HG03060 (cell line): ENCODE results near the gene R3HDM2.

ENCODE experiments used
- ATAC-seq: cut with Tn5 transposase; IDR thresholded peaks from one replicate; pipeline ENCODE4 v1.9.1; 2021; ENCODE audit warnings: low read depth, moderate number of reproducible peaks; ENCODE audit not compliant: unreplicated experiment

R3HDM2 gene

DNA sequence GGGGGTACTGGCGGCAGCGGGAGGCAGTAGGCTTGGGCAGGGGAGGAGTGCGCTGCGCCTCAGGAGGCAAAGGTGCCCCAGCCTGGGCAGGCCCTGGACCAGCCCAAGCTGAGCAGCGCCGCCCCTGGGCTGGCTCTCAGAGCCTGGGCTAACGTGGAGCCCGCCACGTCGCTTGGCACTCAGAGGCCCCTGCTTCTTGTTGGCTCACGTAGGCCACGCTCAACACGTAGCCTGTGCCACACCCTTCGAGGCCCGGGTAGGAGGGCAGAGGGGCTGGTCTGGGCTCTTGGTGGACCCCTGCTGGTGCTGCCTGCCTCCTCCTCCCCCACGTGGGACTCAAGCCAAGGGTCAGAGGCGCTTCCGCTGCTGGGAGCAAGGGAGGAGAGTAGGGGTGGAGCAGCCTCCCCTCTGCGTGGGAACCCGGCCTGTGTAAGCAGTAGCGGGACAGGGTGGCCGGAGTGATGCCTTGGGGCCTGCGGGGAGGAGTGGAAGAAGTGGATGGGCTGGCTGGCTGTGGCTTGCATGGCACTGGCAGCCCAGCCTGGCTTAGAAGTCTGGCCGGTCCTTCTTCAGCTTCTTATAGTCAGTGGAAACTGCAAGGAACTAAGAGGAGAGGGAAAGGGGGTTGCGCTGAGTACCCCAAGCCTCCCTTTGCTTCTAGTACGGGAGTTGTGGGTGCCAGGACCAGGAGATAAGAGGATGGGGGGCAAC, 195.7 kb downstream of the R3HDM2 start:
- ATAC-seq, result no peak

DNA sequence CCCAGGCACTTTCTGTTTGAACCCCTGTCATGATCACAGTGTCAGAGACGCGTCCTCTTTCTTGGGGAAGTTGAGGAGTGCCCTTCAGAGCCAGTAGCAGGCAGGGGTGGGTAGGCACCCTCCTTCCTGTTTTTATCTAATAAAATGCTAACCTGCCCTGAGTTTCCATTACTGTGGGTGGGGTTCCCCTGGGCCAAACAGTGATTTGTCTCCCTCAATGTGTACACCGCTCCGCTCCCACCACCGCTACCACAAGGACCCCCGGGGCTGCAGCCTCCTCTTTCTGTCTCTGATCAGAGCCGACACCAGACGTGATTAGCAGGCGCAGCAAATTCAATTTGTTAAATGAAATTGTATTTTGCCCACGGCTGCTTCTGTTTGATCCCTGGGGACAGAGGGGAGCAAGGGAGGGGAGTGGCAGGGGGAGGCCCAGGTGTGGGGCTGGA, 196.2 kb downstream of the R3HDM2 start:
- ATAC-seq, result no peak

DNA sequence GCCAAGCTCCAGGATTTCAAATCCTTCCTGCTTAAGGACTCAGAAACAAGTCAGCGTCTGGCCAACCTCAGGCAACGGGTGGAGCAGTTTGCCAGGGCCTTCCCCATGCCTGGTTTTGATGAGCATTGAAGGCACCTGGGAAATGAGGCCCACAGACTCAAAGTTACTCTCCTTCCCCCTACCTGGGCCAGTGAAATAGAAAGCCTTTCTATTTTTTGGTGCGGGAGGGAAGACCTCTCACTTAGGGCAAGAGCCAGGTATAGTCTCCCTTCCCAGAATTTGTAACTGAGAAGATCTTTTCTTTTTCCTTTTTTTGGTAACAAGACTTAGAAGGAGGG, 196.6 kb downstream of the R3HDM2 start:
- no peak for ATAC-seq

- no peak for ATAC-seq
Observed at GRCh38 chr12:57233357-57234232, 197.2 kb downstream of the R3HDM2 start.

DNA sequence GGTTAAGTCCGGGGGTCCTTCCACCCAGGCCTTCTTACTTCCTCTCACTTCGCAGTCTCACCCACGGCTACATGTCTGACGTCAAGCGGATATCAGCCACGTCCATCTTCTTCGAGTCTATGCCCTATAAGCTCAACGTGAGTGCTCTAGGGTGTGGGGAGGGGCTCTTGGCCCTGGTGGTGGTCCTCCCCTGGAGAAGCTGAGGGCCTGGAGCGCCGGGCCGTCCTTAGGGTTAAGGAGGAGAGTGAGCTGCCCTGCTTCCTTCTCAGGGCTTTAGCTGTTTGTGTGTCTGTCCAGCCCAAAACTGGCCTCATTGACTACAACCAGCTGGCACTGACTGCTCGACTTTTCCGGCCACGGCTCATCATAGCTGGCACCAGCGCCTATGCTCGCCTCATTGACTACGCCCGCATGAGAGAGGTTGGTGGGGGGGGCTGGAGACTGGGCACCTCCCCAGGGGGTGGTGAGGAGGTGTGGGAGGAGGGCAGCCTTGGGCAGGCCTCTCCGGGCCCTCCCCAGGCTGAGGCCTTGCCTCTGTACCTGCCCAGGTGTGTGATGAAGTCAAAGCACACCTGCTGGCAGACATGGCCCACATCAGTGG, 198.6 kb downstream of the R3HDM2 start:
- ATAC-seq, result no peak

GRCh38 chr12:57231276-57232021, 199.4 kb downstream of the R3HDM2 start:
- no peak for ATAC-seq

DNA sequence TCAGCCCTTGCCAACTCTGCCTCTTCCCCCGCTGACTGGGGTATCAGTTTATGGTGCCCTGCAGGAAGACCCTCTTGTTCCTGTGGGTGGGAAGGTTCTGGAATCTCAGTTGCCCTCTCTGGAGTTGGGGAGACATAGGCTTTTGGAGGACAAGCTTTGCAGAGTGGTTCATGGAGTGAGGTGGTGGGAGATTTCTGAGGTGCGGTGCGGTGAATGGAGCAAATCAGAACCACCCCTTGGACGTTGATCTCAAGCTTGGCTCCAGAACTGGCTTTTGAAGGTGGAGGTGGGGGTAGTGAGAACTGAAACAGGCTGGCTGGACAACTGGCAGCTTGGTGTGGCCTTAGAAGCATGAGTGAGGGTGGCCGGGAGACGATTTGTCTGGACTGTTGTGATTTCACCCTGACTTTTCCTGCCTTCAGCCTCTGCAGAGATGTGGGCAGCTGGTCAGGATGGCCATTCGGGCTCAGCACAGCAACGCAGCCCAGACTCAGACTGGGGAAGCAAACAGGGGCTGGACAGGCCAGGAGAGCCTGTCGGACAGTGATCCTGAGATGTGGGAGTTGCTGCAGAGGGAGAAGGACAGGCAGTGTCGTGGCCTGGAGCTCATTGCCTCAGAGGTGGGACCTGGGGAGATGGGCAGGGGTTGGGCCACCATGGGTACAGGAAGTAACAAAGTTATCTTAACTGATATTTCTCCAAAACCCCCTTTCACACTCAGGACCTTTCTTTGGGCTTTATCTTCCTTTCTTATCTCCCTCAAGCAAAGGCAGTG, 200.3 kb downstream of the R3HDM2 start:
- ATAC-seq, result no peak

DNA sequence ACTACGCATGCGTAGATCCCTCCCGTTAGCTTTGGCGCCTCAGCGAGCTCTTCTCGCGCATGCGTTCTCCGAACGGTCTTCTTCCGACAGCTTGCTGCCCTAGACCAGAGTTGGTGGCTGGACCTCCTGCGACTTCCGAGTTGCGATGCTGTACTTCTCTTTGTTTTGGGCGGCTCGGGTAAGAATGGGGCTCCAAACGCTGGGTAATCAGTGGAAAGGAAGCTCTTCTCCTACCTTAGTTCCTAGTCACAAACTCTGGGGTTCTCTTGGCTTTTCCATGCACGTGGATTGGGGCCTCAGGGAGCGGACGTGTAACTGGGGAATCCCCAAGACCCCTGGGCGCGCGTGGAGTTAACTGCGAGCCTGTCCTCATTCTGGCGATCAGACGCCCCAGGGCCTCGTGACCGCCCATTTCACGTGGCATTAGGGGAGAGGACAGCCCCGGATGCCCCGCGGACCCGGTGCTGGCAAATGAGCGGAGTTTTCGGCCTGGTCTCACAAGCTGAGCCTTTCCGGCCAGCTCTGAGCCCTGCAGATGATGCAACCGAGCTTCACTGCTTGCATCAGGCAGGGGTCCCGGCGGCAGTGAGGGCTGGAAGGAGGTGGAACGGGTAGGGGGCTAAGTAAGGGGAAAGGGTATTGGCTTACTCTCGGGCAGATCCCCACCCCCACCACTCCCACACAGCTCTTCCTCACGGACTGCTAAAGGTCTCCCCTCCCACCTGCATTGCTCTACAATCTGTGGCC, 201.0 kb downstream of the R3HDM2 start, which contains the start of gene SHMT2:
SHMT2 (plus strand) TSS at position 78 of the 747 bp plus-strand sequence; CDS start at position 146, 68 bp downstream.
- ATAC-seq, result peak; percentile 53

- ATAC-seq, result no peak
Observed at GRCh38 chr12:57229046-57229633, 201.7 kb downstream of the R3HDM2 start.

DNA sequence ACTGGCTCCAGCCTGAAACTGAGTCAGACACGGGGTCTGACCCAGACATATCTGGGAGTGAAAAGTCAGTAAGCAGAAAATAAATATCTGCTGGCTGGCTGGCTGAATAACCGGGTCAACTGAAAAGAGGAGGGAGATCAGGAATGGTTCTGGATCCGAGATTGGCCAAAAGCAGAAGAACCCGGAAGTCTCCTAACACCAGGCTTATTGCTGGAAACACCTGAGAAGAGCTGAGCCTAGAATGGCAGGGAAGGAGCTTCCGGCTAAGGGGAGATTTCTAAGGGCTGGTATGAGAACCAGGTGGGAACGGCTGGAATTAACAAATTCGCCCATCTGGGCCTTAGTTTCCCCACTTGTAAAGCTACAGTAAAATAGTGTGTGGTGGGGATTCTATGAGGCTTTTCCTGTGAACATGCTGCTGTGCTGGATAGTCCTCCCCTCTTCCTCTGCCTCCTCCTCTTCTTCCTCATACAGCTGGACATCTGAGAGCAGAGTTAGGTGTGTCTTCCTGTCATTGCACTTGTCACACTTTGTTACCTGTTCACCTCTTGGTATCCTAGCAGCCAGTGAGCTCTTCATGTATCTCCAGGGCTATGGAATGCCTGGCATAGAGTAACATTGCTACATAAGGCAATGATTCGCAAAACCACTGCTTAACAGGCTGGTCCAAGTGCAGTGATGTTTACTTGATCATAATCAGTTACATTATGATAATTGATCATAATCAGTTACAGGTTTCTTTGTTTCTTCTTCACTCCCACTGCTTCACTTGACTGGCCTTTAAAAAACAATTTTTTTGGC, 203.3 kb downstream of the R3HDM2 start:
- ATAC-seq, result no peak

- no peak for ATAC-seq
Observed at GRCh38 chr12:57226588-57227314, 204.1 kb downstream of the R3HDM2 start.

DNA sequence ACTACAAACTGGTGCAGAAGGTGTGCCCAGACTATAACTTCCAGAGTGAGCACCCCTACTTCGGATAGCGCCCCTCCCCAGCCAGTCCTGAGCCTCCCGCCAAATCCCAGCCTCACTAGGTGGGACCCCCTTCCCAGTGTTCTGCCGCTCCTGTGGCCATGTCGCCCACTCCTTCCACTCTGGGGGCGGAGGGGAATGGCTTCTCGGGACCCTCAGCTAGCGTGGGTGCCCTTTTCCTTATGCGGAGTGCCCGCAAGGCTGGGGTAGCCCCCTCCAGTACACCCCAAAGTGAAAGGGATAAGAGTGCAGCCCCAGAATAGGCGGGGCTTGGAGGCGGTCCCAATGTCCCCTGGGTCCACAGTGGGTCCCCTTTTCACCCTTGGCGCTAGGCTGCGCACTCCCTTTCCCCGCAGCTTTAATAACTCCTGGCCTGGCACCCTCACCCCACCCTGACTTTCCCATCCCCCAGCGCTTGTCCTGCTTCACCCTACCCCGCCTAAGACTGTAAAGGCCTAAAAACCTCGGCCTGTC, 205.1 kb downstream of the R3HDM2 start:
- no peak for ATAC-seq

- no peak for ATAC-seq
Observed at GRCh38 chr12:57224973-57225679, 205.7 kb downstream of the R3HDM2 start.

DNA sequence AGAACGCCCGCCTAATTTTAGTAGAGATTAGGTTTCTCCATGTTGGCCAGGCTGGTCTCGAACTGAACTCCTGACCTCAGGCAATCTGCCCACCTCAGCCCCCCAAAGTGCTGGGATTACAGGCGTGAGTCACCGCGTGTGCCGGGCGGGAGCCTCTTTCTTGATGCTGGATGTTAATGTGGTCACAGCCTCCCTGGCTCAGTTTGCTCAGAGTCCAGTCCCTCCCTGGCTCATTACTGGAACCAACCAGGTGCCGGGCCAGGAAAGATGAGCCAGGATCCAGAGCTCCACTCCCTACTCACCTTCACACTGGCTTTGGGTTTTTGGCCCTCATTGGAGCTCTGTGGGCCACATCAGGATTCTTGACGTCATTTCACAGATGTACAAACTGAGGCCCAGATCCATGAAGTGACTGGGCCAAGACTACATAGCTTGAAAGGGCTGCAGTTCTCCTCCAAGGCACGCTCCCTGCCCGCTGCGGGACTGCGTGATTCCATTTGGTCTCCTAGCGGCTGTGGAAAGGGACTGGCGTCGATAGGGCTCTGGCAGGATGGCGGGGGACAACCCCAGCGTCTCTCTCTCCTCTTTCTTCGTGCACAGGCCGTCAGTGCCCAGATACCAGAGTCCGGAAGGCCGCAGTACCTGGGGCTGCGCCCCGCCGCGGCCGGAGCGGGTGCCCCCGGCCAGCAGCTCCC, 206.4 kb downstream of the R3HDM2 start:
- ATAC-seq, result no peak

GRCh38 chr12:57223191-57224165, 207.4 kb downstream of the R3HDM2 start:
- ATAC-seq, result no peak
